ENCODE measurements around the gene APBA1. TPM values are rescaled to one million over a fixed set of nuclear protein-coding genes. Genes with fewer than 3 reads are reported as not detected.

The APBA1 gene
- total and polyA plus RNA-seq, 2 donors (not counting 1 experiment from before 2014, with no cell fraction given): 0.01 to 0.05 TPM

GRCh38 chr9:69454321-69454720 is 217.8 kb downstream of the APBA1 start:
- H3K4me1 ChIP-seq (ENCODE audit: control insufficient read depth in 2 of 2, insufficient read depth in 2 of 2, low read length in 2 of 2): no peaks in the 10 kb centered on the region
- H3K9me3 ChIP-seq (ENCODE audit: control extremely low read depth in 1 of 3, control insufficient read depth in 2 of 3, insufficient read depth in 1 of 3, low read length in 2 of 3): no peaks in the 10 kb centered on the region
- H3K27ac ChIP-seq (ENCODE audit: low read length in 2 of 2): no peak overlapping the region
- no peak overlapping the region for H3K27ac Mint-ChIP-seq
- H3K79me2 ChIP-seq (ENCODE audit: control insufficient read depth, insufficient read depth, low read length): no peaks in the 10 kb centered on the region
- H3K9ac ChIP-seq (ENCODE audit: low read length): no peak overlapping the region
- DNase-seq (no peak), ATAC-seq (ENCODE audit: low read depth) (no peak)
- H4K20me1 ChIP-seq (ENCODE audit: control insufficient read depth, insufficient read depth, low read length, poor library complexity, severe bottlenecking): no peaks in the 10 kb centered on the region
- intact Hi-C loops (cut with micrococcal nuclease): no loop called here
- 10% methylated on average over 2 of the region's 2 CpGs for WGBS (ENCODE audit: insufficient coverage)
- no peaks in the 10 kb centered on the region for H3K9me3 Mint-ChIP-seq (ENCODE audit: insufficient read depth)
- H3K4me1 Mint-ChIP-seq: no peaks in the 10 kb centered on the region
- TF ChIP-seq EZH2 (IDR thresholded peaks at IDR 0.05; ENCODE audit: borderline replicate concordance, insufficient read depth, low read depth, low read length, poor library complexity, severe bottlenecking) (no peak), CTCF (IDR thresholded peaks at IDR 0.05) (no peak)
- POLR2A ChIA-PET: no interaction called here
- no peaks in the 10 kb centered on the region for H3K27me3 ChIP-seq (replicated peaks in 1 of 4; ENCODE audit: control extremely low read depth in 1 of 4, control insufficient read depth in 3 of 4, insufficient read depth in 4 of 4, low read length in 3 of 4)
- no peaks in the 10 kb centered on the region for H3K36me3 ChIP-seq (replicated peaks in 1 of 2; ENCODE audit: control extremely low read depth in 1 of 2, control insufficient read depth in 1 of 2, extremely low read depth in 1 of 2, insufficient read depth in 2 of 2, low read length in 1 of 2)
- CTCF ChIA-PET: no interaction called here
- H3K4me3 Mint-ChIP-seq: no peak overlapping the region
- H3K4me2 ChIP-seq (replicated peaks; ENCODE audit: low read depth, low read length, poor library complexity, severe bottlenecking): no peak overlapping the region
- no peaks in the 10 kb centered on the region for H3K27me3 Mint-ChIP-seq
- no peak overlapping the region for H2AFZ ChIP-seq (ENCODE audit: insufficient read depth, low read depth, low read length, poor library complexity, severe bottlenecking)
- no peak overlapping the region for H3K4me3 ChIP-seq (ENCODE audit: control extremely low read depth in 1 of 5, extremely low read depth in 1 of 5, insufficient read depth in 1 of 5, low read depth in 2 of 5, low read length in 4 of 5)

- Histone ChIP-seq H3K79me2 (ENCODE audit: control insufficient read depth, insufficient read depth, low read length) (no peaks in the 10 kb centered on the region), H3K4me1 (ENCODE audit: control insufficient read depth in 2 of 2, insufficient read depth in 2 of 2, low read length in 2 of 2) (no peaks in the 10 kb centered on the region), H3K27me3 (replicated peaks in 1 of 4; ENCODE audit: control extremely low read depth in 1 of 4, control insufficient read depth in 3 of 4, insufficient read depth in 4 of 4, low read length in 3 of 4) (no peaks in the 10 kb centered on the region), H3K9ac (ENCODE audit: low read length) (no peak overlapping the region), H3K36me3 (replicated peaks in 1 of 2; ENCODE audit: control extremely low read depth in 1 of 2, control insufficient read depth in 1 of 2, extremely low read depth in 1 of 2, insufficient read depth in 2 of 2, low read length in 1 of 2) (no peaks in the 10 kb centered on the region), H2AFZ (ENCODE audit: insufficient read depth, low read depth, low read length, poor library complexity, severe bottlenecking) (no peak overlapping the region), H4K20me1 (ENCODE audit: control insufficient read depth, insufficient read depth, low read length, poor library complexity, severe bottlenecking) (no peaks in the 10 kb centered on the region), H3K9me3 (ENCODE audit: control extremely low read depth in 1 of 3, control insufficient read depth in 2 of 3, insufficient read depth in 1 of 3, low read length in 2 of 3) (no peaks in the 10 kb centered on the region), H3K4me2 (replicated peaks; ENCODE audit: low read depth, low read length, poor library complexity, severe bottlenecking) (no peak overlapping the region), H3K27ac (ENCODE audit: low read length in 2 of 2) (no peak overlapping the region), H3K4me3 (ENCODE audit: control extremely low read depth in 1 of 5, extremely low read depth in 1 of 5, insufficient read depth in 1 of 5, low read depth in 2 of 5, low read length in 4 of 5) (no peak overlapping the region)
- no peaks in the 10 kb centered on the region for H3K4me1 Mint-ChIP-seq
- CTCF ChIA-PET: no interaction called here
- ATAC-seq (ENCODE audit: low read depth) (no peak), DNase-seq (no peak)
- WGBS (ENCODE audit: insufficient coverage): 80% methylated on average over 1 of the region's 2 CpGs
- no peak overlapping the region for H3K27ac Mint-ChIP-seq
- POLR2A ChIA-PET: no interaction called here
- no peak for TF ChIP-seq CTCF (IDR thresholded peaks at IDR 0.05)
- TF ChIP-seq EZH2 (IDR thresholded peaks at IDR 0.05; ENCODE audit: borderline replicate concordance, insufficient read depth, low read depth, low read length, poor library complexity, severe bottlenecking): no peak
- no peaks in the 10 kb centered on the region for H3K27me3 Mint-ChIP-seq
- H3K4me3 Mint-ChIP-seq: no peak overlapping the region
- intact Hi-C loops (cut with micrococcal nuclease): no loop called here
- H3K9me3 Mint-ChIP-seq (ENCODE audit: insufficient read depth): no peaks in the 10 kb centered on the region
These were observed 218.4 kb downstream of the APBA1 start for GRCh38 chr9:69453746-69454145.

Data from B cell (primary cell).